Endothelial cell of umbilical vein (primary cell): ENCODE measurements around the gene ABRAXAS1.

Experiments
- CTCF ChIP-seq, 2 donors: IDR thresholded peaks; 1 replicate in 1 of 2; 2 replicates in 1 of 2; pipeline ENCODE4 v1.5.1; 2011; ENCODE audit warnings: low read length in 2 of 2, mild to moderate bottlenecking in 2 of 2, moderate library complexity in 2 of 2, control low read depth in 1 of 2, inconsistent platforms in 1 of 2, low read depth in 1 of 2; ENCODE audit not compliant: insufficient read depth in 1 of 2; ENCODE audit errors: extremely low read depth in 1 of 2
- EZH2 ChIP-seq: IDR thresholded peaks from 2 replicates; pipeline ENCODE4 v1.6.1; 2012; ENCODE audit warnings: borderline replicate concordance, low read depth, mild to moderate bottlenecking, moderate library complexity, low read length, inconsistent platforms; ENCODE audit not compliant: severe bottlenecking
- FOS ChIP-seq: IDR thresholded peaks from 2 replicates; pipeline ENCODE4 v1.6.1; 2011; ENCODE audit warnings: mild to moderate bottlenecking, low read length, moderate library complexity, borderline replicate concordance; ENCODE audit not compliant: insufficient read depth
- GATA2 ChIP-seq: IDR thresholded peaks from 2 replicates; pipeline ENCODE4 v1.7.0; 2011; ENCODE audit warnings: low read depth, mild to moderate bottlenecking, moderate library complexity, mixed read lengths, low read length; ENCODE audit not compliant: insufficient read length, insufficient read depth
- MYC ChIP-seq: IDR thresholded peaks from one replicate; pipeline ENCODE4 v1.6.1; 2011; ENCODE audit warnings: mild to moderate bottlenecking, low read depth, low read length
- POLR2A ChIP-seq: IDR thresholded peaks from 2 replicates; pipeline ENCODE4 v1.6.1; 2012; ENCODE audit warnings: low read depth, mild to moderate bottlenecking, control low read depth, low read length
- POLR2AphosphoS5 ChIP-seq: IDR thresholded peaks from 2 replicates; pipeline ENCODE4 v1.6.1; 2012; ENCODE audit warnings: low read depth, mild to moderate bottlenecking, control low read depth, low read length, moderate library complexity; ENCODE audit not compliant: insufficient read depth
- TF ChIP-seq, protein P1 (sequence below): IDR thresholded peaks from 2 replicates; pipeline ENCODE4 v1.6.1; 2011; ENCODE audit not compliant: insufficient read depth, insufficient read length

- TF ChIP-seq MYC (no peak), CTCF (IDR thresholded peaks at IDR 0.05; ENCODE audit: extremely low read depth in 1 of 2, insufficient read depth in 1 of 2, low read depth in 1 of 2, low read length in 2 of 2) (no peak), POLR2A (no peak), POLR2AphosphoS5 (no peak), EZH2 (no peak), GATA2 (no peak), FOS (no peak)
- TF ChIP-seq, protein P1, sequence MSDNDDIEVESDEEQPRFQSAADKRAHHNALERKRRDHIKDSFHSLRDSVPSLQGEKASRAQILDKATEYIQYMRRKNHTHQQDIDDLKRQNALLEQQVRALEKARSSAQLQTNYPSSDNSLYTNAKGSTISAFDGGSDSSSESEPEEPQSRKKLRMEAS: no peak
These were observed 25.5 kb upstream of the ABRAXAS1 start for GRCh38 chr4:83510442-83510841.
